HG03095 (cell line): ENCODE data around the gene ATP8B3.

Experiments used
- ATAC-seq: cut with Tn5 transposase; IDR thresholded peaks from one replicate; pipeline ENCODE4 v1.9.1; 2021; ENCODE audit warnings: moderate library complexity; ENCODE audit not compliant: unreplicated experiment

Gene ATP8B3

DNA sequence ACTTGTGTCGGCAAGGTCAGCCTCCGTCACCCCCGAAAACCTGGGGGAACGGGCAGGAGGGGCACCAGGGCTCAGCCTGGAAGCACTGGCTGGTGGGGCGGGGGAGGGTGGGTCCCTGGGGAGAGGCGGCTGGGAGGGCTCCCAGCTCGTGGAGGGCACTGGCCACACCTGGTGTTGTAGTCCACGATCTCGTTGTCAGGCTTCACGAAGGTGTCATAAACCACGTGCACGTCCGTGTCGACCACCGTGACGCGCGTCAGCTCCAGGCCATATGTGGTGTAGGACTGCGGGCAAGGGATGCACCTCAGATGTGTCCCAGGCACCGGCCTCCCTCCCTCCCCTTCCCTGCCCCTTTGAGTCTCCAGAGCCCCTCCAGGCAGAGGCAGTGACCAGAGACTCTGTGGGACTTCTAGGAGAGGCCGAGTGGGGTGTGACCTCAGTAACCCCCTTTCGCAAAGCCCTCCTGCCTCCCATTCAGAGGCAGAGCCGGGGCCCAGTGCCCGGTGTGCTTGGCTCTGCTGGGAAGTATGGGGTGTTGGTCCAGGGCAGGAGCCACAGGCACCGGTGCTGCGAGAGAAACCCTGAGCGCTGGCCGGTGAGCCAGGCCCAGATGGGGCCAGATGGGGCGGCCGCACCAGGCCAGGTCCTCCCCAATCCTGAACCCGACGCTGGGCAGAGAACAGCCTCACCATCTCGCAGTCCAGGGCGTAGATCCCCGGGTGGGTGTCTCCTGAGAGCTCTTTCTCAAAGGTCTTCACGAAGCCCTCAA, 4.6 kb upstream of the ATP8B3 start:
- no peak for ATAC-seq

DNA sequence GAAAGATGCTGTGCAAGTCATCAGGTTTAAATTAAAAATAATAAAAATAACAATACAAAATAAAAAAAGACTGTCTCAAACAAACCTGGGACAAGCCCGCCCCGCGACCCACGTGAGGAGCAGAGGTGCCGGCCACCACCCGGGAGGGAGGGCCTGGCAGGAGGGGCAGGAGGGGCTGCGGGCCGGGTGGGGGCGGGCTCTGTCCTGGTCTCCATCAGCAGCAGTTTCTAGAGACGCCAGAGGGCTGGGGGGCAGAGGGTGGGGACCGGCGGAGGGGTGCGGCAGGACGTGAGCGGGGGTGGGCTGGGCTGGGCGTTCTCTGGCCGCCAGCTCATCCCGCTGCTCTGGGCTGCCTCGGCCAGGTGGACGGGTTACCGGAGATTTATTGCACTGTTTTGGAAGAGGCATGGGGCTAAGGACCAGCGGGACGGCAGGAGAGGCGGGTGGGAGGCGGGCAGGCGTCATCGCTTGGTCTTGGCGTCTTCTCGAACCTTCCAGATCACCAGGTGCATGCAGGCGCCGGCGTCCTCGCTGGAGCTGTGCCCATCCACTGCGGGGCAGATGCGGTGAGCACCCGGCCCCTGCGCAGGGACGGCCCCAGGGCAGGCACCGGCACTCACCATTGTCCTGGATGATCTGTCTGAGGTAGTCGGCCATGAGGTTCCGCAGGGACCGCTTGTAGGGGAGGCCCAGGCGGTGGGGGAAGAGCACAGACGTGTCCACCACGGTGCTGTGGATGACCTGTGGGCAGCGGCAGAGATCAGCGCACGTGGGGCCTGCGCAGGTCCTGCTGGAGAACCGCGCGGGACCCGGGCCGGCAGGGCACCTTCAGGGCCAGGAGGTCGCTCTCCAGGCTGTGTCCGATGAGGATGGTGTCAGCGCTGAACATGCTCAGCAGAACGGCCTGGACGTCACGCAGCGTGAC, 3.8 kb upstream of the ATP8B3 start:
- ATAC-seq: no peak

DNA sequence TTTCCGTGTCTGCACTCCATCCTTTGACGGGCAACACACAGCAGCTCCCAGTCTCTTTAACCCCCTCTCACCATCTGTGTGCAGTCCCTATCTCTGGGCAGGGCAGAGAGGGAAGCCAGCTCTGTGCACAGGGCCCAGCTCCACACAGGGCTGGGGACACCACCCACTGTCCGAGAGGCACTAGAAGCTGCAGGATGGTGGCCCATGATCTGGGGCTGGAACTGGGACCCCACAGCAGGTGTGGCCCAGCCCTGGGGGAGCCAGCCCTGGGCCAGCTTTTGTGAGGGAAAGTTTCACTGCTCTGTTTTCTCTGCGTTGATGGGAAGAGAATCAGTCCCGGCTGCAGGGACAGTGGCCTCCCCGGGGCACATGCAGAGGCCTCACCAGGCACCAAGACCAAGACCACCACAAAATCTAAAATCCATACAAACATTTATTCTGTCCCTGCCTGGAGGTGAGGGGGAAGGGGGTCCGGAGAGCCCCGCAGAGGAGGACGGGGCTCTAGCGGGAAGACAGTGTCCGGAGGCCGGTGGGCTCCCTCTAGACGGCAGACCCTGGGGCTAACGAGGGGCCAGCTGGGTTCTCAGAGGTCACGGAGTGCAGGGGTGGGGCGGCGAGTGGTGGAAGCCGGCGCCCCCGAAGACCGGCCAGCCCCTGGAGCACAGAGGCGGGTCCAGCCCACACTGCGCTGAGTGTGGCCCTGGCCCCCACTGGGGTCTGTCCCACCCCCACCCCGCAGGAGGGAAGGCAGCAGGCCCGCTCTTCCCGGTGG, 2.9 kb upstream of the ATP8B3 start:
- no peak for ATAC-seq

DNA sequence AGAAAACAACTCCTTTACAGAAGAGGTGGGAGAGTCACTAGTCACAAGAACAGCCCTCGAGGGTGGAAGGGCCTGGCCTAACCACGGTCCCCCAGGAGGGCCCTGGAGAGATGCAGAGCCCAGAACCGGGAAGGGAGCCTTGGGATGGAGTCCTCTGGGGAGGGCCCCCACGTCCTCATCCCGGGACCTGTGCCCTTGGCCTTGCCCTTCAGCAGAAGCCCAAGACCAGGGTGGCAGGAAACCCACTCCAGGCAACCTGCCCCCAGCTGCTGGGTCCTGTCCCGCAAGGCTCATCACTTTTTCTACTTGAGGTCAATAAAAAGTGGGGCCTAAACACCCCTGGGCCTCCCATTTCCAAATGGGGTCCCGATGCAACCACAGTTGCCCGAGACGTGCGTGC, 2.3 kb upstream of the ATP8B3 start:
- no peak for ATAC-seq

DNA sequence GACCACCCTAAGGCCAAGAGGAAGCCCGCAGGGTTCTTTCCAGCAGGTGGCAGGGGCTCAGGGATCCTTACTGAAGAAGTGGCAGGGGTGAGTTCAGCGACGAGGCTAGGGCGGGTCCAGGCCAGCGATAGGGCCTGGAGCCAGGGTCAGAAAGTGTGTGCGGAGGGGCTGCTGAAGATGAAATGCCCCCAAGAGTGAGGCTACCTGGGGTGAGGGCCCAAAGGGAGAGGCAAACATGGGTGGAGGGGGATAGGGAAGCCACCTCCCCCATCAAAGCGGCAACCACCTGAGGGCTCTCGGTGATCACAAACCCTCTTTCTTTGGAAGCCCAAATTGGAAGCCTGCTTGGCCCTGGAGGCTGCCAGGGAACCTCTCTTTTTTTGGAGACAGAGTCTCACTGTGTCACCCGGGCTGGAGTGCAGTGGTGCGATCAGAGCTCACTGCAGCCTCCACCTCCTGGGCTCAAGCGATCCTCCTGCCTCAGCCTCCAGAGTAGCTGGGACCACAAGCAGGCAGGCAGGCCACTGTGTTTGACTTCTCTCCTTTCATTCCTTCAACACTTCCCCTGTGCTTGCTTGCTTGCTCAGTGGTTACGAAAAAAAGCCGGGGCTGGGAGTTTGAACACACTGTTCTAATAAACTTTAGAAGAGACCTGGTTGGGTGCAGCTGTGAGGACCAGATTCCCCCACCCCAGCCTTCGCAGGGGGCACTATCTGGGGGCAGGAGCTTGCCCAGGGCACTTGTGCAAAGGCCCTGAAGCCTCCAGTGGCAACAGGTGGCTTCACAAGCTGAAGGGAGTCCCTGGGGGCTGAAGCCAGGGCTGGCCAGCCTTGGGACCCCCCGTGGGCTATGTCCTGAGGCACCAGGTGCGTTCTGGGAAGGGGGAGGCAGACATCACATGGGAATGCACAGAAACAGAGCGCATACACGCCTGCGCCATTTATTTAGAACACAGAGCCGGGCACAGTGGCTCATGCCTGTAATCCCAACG, 1.4 kb upstream of the ATP8B3 start:
- no peak for ATAC-seq

DNA sequence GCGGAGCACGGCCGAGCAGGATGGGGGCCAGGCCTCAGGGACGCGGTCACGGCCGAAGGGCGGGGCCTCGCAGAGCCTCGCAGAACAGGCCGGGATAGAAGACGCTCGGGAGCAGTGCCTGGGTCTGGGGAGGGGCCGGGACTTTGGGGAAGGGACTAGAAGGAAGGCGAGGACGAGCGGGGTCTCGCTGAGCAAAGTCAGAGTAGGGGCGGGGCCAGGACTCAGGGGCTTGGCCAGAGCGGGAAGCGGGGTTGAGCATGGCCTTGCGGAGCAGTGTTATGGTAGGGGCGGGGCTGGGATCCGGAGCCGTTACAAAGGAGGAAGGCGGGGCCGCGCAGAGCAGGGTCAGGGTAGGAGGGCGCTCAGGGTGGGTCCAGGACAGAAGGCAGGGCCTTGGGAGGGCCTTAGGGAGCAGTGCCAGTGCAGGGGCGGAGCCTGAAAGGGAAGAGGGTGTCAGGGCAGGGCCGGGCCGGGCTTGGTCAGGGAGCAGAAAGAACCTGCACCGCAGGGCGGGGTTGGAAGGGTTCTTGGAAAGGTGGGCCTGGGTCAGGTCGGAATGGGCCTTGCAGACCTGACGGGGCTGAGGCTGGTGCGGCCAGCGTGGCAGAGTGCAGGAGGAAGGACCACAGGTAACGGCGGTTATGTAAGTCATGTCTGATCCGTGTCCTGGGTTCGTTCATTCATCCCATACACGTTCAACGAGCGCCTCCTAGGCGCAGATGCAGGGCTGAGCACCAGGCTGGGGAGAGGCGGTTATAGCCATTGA, 533 bp upstream of the ATP8B3 start:
- ATAC-seq: peak; percentile 67

DNA sequence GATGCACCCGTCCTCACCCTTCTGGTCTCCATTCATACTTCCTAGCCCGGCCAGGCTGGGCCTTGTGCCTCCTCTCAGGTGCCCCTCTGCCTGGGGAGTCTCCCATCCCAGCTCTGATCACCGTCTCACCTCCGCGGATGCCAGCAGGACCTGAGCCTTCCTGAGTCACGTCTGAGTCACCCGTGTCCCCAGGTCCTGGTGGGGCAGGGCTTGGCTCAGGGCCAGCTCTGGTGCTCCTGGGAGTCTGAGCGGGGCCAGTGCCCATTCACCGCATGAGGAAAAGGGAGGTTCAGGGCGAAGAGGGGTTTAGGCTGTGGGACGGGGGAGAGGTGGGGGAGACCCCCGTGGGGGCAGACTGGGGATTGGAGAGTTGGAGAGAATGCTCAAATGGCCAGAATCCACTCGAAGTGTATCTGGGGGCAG, 593 bp downstream of the ATP8B3 start:
- no peak for ATAC-seq

DNA sequence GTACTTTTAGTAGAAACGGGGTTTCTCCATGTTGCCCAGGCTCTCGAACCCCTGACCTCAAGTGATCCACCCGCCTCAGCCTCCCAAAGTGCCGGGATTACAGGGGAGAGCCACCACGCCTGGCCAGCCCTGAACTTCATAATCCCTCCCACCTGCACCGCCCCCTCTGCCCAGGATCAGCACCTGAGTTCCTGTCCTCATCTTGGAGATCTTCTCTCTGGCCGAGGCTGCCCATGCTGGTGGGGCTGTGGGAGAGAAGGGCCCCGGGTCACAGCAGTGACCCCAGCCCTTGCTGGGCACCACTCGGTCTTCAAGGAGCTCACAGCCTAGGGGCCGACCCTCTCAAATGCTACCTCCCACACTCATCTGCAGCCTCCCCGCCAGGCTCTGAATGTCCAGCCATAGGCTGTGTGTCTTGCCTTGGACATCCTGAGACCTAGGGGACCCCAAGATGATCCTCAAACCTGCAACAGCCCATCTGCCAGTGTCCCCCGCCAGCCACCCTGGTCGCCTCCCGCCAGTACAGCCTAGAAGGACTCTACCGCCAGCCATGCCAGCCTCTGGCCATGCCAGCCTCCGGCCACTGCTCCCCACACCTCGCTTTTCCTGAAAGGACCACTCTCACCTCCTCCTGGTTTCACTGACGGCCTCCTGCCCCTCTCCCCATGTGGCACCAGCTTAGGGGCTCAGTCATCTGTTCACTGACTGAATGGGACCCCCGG, 1.5 kb downstream of the ATP8B3 start:
- ATAC-seq: no peak

DNA sequence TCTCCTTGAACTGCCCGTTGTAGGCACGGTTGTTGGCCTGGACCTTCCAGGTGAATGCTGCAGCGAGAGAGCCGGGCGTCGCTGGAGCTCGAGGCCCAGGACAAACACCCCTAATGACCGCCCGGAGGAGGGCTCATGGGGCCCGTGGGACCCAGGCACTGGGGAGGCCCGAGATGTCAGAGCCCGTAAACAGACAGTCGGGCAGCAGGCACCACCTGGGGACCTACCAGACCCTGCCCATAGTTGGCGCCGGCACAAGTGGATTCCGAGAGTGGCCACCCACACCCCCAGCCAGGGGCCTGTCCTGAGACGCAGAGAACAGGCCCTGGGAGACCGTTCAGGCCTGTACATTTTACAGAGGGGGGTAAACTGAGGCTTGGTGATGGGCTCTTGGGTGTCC, 2.4 kb downstream of the ATP8B3 start:
- no peak for ATAC-seq

DNA sequence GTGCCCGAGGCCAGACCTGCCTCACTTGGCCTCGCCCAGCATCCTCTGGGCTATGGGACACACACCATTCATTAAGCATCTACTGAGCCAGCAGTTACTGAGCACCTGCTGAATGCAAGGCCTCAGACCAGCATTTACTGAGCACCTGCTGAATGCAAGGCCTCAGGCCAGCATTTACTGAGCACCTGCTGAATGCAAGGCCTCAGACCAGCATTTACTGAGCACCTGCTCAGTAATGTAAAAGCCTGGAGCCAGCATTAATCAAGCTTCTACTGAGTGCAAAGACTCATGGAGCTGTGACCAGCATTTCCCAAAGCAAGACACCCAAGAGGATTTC, 3.7 kb downstream of the ATP8B3 start:
- no peak for ATAC-seq

DNA sequence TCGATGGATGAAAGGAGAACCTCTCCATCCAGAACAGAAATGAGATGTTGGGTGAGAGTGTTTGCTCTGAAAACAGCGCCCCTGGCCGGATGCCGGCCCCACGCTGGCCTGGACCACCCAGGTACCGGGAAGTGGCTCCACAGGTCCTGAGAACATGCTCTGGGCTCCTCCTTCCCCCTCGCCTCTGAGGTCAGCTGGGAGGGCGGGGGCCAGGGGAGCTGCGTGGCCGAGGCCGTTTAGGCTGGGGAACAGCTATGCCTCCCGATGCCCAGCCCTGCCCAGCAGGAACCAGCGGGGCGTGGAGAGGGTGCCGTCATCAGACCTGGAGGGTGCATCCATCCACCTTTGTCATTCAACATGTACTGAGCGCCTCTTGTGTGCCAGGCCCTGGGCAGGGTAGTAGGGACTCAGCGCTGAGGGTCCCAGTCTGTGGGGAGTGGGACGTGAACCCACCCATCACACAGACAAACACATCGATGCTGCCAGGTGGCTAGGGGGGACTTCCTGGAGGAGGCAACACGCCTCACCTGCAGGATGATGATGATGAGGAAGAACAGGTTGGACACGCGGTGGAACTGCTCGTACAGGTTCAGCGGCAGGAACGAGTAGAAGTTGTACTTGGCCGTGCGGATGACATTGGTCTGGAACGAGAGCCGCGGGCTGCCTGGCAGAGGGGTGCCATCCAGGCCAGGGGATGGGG, 4.2 kb downstream of the ATP8B3 start:
- ATAC-seq: no peak

DNA sequence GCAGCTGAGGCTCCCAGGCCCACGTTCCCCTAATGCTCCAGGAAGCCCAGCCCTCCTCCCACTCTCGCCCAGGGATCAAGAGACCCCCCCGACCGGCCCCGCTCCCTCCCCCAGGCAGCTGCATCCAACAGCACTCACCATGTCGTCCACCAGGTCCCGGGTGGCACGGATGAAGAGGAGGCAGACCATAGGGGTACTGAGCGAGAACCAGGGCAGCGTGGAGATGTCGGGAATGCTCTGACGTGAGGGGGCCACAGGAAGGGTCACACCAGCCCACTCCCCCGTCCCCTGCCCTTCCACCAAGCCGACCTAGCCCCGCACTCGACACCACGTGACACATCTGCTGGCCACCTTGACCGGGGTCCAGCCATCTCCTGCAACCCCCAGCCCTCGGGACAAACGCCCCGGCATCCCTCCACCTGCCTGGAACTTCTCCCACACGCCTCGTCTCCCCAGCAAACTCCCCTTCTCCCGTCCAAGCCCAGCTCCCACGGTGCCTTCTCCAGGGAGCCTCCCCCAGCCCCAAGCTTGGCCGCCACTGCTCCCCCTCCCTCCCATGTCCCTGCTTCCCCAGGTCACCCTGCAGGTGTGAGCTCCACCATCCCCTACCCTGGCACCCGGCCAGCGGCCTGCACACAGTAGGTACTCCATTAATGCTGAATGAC, 4.9 kb downstream of the ATP8B3 start:
- no peak for ATAC-seq

DNA sequence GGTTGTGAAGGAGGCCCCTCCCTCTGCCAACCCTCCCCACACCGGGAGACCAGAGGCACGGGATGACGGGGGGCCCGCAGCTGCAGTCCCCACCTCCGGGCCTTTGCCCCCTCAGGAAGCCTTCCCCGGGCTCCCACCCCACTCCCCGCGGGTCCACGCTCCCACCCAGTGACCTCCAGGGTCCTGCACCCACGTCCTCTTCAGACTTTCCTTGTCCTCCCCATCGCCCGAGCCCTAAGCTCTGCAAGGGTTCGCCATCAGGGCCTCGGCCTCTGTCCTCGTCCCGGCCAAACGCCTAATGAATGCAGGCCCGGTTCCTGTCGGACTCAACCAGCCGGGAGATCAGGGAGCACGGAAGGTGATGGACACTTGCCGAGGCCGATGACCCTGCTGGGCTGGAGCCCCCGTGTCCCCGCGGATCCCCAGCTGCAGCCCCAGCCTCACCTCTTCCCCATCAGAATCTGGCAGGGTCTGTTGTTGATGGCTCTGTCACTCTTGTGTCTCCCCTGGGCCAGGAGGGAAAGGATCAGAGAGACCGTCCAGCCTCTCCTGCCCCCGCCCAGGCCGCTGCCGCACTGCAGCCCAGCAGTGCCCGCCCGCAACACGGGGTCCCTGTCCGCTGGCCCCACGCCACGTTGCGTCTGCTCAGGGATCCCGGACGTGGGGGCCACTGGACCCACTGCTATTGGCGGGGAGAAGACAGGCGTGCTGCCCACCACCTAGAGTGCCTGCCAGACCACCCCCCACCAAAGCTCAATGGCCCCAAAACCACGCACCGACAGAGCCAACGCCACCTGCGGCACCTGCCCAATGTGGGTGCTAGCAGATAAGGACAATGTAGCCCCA, 5.7 kb downstream of the ATP8B3 start:
- ATAC-seq: no peak

DNA sequence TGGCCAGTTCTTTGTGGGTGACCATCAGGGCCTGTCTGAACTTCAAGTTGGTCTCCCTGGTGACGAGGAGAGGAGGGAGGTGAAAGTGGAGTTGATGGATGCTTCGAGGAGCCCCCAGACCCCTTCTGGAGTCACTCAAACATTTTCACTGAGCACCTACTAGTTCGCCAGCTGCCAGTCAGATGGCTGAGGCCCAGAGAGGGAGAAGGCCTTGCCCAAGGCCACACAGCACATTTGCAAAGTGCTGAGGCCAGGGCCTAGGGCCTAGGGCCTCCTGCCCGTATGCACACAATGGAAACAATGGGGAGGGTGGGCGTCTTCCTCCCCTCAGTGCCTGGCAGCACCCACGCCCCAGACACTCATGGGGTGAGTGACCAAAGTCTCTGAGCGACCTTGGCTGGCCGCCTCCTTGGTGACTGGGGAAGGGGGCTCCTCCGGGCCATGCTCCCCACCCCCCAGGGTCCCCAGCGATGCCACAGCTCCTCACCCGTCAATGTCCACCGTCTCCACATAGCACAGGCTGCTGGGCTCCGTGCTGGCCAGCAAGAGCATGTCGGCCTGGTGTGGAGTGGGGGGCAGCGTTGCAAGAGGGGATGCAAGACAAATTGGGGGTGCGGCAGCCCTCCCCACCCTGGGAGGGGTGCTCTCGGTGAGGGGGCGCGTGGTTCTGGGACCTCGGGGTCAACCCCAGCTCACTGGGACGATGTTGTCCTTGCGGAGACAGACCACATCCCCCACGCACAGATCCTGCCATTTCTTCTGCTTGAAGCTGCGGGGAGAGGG, 6.5 kb downstream of the ATP8B3 start:
- ATAC-seq: no peak

DNA sequence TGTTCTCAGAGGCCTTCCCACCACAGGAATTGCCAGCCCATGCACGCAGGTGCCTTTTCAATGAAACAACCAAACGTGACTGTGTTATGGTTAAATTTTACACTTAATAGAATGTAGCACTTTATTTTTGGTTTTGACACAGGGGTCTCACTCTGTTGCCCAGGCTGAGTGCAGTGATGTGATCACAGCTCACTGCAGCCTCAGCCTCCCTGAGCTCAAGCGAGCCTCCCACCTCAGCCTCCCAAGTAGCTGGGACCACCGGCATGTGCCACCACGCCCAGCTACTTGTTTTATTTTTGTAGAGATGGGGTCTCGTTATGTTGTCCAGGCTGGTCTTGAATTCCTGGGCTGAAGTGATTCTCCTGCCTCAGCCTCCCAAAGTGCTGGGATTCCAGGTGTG, 7.2 kb downstream of the ATP8B3 start:
- no peak for ATAC-seq

DNA sequence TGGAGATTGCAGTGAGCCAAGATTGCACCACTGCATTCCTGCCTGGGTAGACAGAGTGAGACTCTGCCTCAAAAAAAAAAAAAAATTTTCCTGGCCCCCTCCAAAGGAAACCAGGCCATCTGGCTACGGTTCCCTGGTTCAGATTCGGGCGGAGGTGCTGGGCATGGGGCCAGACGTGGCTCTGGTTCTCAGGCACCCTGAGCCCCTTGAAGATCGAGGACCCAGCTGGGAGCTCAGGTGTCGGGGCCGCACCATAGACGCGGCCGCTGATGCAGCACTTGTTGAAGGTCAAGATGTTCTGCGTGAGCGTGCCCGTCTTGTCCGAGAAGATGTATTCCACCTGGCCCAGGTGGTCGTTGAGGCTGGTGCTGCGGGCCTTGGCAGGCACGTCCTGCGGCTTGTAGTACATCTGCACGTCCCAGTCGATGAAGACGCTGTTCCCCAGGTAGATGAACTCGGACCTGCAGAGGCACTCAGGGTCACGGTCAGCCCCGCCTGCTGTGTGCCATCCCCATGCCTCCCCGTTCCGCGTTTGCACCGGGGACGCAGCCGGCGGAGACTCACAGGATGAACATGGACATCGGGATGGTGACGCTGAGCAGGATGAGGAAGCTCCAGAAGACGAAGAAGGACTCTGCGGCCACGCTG, 12.3 kb downstream of the ATP8B3 start:
- ATAC-seq: no peak
